ENCODE measurements around the gene SGO2.

Gene SGO2

DNA sequence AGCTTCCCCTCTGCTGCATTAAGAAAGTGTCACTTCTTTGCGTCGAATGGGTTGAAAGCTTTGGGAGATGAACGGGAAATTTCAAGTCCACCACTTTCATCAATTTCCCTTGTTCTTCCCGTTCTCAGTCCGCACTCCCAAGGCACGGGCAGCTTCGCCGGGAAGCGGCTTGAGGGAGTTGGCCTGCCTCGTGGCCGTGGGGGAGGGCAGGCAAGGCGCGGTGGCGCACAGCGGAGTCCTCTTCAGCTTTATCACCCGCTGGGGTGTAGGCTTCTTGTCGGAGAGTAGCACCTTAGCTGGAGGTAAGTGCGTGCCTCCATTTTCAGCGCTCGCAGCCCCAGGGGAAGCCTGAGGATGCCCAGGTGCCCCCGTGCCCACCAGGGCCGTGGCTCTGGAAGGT is 36.0 kb upstream of the SGO2 start:
- no peak overlapping the region for H3K27ac ChIP-seq (ENCODE audit: low read depth, low read length)
- H3K36me3 ChIP-seq (ENCODE audit: insufficient read depth, low read length) = peaks cover 11% of the 10 kb centered on the region; the same call in 1 of the 2 replicates
- H3K4me1 ChIP-seq (ENCODE audit: control insufficient read depth, insufficient read depth, low read length, unreplicated experiment) = no peaks in the 10 kb centered on the region
- H3K4me3 ChIP-seq (ENCODE audit: low read depth, low read length) = no peak overlapping the region
- no peaks in the 10 kb centered on the region for H3K79me2 ChIP-seq (ENCODE audit: control insufficient read depth, insufficient read depth, low read length, unreplicated experiment)
- H2AFZ ChIP-seq (ENCODE audit: low read length, unreplicated experiment) = no peak overlapping the region
- no peaks in the 10 kb centered on the region for H3K27me3 ChIP-seq (ENCODE audit: insufficient read depth, low read length)

GRCh38 chr2:200492656-200493055 is 33.4 kb upstream of the SGO2 start:
- H3K27ac ChIP-seq (ENCODE audit: low read depth, low read length) = no peak overlapping the region
- H3K4me1 ChIP-seq (ENCODE audit: control insufficient read depth, insufficient read depth, low read length, unreplicated experiment) = no peaks in the 10 kb centered on the region
- no peak overlapping the region for H2AFZ ChIP-seq (ENCODE audit: low read length, unreplicated experiment)
- no peak overlapping the region for H3K4me3 ChIP-seq (ENCODE audit: low read depth, low read length)
- H3K79me2 ChIP-seq (ENCODE audit: control insufficient read depth, insufficient read depth, low read length, unreplicated experiment) = no peaks in the 10 kb centered on the region
- no peaks in the 10 kb centered on the region for H3K27me3 ChIP-seq (ENCODE audit: insufficient read depth, low read length)
- peaks cover 17% of the 10 kb centered on the region for H3K36me3 ChIP-seq (ENCODE audit: insufficient read depth, low read length)

DNA sequence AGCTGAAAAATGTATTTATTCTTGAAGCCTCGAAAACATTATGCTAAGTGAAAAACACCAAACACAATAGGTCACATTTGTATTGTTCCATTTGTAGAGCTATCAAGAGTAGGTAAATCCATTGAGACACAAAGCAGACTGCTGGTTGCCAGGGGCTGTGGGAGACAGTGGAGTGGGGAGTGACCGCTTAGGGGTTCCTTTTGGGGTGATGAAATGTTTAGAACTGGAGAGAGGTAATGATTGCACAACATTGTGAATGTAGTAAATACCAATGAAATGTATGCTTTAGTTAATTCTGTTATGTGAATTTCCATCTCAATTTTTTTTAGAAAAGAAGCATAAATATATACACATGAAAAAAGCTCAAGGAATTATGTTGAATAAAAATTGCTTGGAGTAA is 32.0 kb upstream of the SGO2 start:
- Histone ChIP-seq H2AFZ (ENCODE audit: low read length, unreplicated experiment) (no peak overlapping the region), H3K79me2 (ENCODE audit: control insufficient read depth, insufficient read depth, low read length, unreplicated experiment) (no peaks in the 10 kb centered on the region), H3K4me3 (ENCODE audit: low read depth, low read length) (no peak overlapping the region), H3K36me3 (ENCODE audit: insufficient read depth, low read length) (peaks cover 20% of the 10 kb centered on the region), H3K27ac (ENCODE audit: low read depth, low read length) (no peak overlapping the region), H3K4me1 (ENCODE audit: control insufficient read depth, insufficient read depth, low read length, unreplicated experiment) (no peaks in the 10 kb centered on the region), H3K27me3 (ENCODE audit: insufficient read depth, low read length) (no peaks in the 10 kb centered on the region)

GRCh38 chr2:200496696-200497095 is 29.3 kb upstream of the SGO2 start:
- Histone ChIP-seq H2AFZ (ENCODE audit: low read length, unreplicated experiment) (no peak overlapping the region), H3K27ac (ENCODE audit: low read depth, low read length) (no peak overlapping the region), H3K4me3 (ENCODE audit: low read depth, low read length) (no peak overlapping the region), H3K27me3 (ENCODE audit: insufficient read depth, low read length) (no peaks in the 10 kb centered on the region), H3K79me2 (ENCODE audit: control insufficient read depth, insufficient read depth, low read length, unreplicated experiment) (no peaks in the 10 kb centered on the region), H3K4me1 (ENCODE audit: control insufficient read depth, insufficient read depth, low read length, unreplicated experiment) (no peaks in the 10 kb centered on the region), H3K36me3 (ENCODE audit: insufficient read depth, low read length) (peaks cover 14% of the 10 kb centered on the region)

DNA sequence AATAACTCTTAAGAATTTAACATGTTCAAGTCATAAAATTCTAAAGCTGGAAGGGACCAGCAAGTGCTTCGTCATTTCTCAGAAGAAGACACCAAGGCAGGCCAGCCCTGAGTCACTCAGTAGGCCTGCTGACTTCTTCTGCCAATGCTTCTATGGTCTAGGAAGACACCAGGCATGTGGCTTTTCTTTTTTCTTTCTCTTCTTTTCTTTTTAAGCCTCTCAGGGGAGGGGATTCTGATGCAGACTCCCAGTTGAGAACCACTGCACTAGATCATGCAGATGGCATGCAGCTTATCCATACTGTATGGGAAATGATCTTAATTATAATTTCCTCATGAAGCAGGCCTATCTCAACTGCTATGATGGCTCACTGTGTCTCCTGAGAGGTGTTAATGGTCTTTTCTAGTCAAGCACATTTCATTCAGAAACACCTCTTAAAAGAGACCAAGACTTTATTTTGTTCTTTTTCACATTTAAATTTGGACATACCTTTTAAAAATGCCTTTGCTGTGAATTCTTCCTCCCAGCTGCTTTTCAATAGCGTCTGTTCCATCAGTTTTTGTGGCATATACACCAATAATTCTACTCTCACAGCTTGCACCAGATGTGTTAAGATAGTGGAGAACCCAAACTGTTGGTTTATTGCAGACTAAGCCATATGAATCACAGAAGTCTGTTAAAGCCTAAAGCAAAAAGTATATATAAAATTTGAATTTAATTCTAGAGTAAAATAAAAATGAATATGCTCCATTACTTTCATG is 27.4 kb upstream of the SGO2 start:
- Histone ChIP-seq H3K27ac (ENCODE audit: low read depth, low read length) (no peak overlapping the region), H3K79me2 (ENCODE audit: control insufficient read depth, insufficient read depth, low read length, unreplicated experiment) (no peaks in the 10 kb centered on the region), H2AFZ (ENCODE audit: low read length, unreplicated experiment) (no peak overlapping the region), H3K27me3 (ENCODE audit: insufficient read depth, low read length) (no peaks in the 10 kb centered on the region), H3K4me1 (ENCODE audit: control insufficient read depth, insufficient read depth, low read length, unreplicated experiment) (no peaks in the 10 kb centered on the region), H3K36me3 (ENCODE audit: insufficient read depth, low read length) (peaks cover 19% of the 10 kb centered on the region), H3K4me3 (ENCODE audit: low read depth, low read length) (no peak overlapping the region)

- Histone ChIP-seq H3K79me2 (ENCODE audit: control insufficient read depth, insufficient read depth, low read length, unreplicated experiment) (no peaks in the 10 kb centered on the region), H3K4me3 (ENCODE audit: low read depth, low read length) (no peak overlapping the region), H3K36me3 (ENCODE audit: insufficient read depth, low read length) (peaks cover 21% of the 10 kb centered on the region), H2AFZ (ENCODE audit: low read length, unreplicated experiment) (no peak overlapping the region), H3K4me1 (ENCODE audit: control insufficient read depth, insufficient read depth, low read length, unreplicated experiment) (no peaks in the 10 kb centered on the region), H3K27ac (ENCODE audit: low read depth, low read length) (no peak overlapping the region), H3K27me3 (ENCODE audit: insufficient read depth, low read length) (no peaks in the 10 kb centered on the region)
These were observed 23.8 kb upstream of the SGO2 start for GRCh38 chr2:200502196-200502595.

- Histone ChIP-seq H3K4me3 (ENCODE audit: low read depth, low read length) (no peak overlapping the region), H3K27me3 (ENCODE audit: insufficient read depth, low read length) (no peaks in the 10 kb centered on the region), H2AFZ (ENCODE audit: low read length, unreplicated experiment) (no peak overlapping the region), H3K36me3 (ENCODE audit: insufficient read depth, low read length) (peaks cover 17% of the 10 kb centered on the region), H3K4me1 (ENCODE audit: control insufficient read depth, insufficient read depth, low read length, unreplicated experiment) (no peaks in the 10 kb centered on the region), H3K27ac (ENCODE audit: low read depth, low read length) (no peak overlapping the region), H3K79me2 (ENCODE audit: control insufficient read depth, insufficient read depth, low read length, unreplicated experiment) (peaks cover 5% of the 10 kb centered on the region)
These were observed 19.3 kb upstream of the SGO2 start for GRCh38 chr2:200506679-200507078.

DNA sequence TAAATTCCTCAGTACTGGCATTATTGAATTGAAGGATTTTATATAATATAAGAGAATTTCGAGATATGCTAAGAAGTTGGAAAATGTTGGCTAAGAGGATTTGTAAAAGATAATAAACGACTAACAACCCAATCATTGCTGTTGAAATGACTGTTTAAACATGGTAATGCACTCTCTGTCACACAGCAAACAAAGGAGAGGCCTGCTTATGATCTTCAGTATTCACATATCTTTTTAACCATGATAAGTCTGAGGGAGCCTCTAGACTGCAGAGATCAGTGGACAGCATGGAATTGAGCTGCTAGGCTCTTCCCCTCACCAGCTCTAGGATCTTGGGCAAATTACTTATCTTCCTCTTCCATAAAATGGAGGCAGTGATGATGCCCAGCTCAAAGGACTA is 18.8 kb upstream of the SGO2 start:
- H3K27me3 ChIP-seq (ENCODE audit: insufficient read depth, low read length) = no peaks in the 10 kb centered on the region
- H3K4me3 ChIP-seq (ENCODE audit: low read depth, low read length) = no peak overlapping the region
- H2AFZ ChIP-seq (ENCODE audit: low read length, unreplicated experiment) = no peak overlapping the region
- no peak overlapping the region for H3K27ac ChIP-seq (ENCODE audit: low read depth, low read length)
- H3K36me3 ChIP-seq (ENCODE audit: insufficient read depth, low read length) = peaks cover 17% of the 10 kb centered on the region
- peaks cover 5% of the 10 kb centered on the region for H3K79me2 ChIP-seq (ENCODE audit: control insufficient read depth, insufficient read depth, low read length, unreplicated experiment)
- no peaks in the 10 kb centered on the region for H3K4me1 ChIP-seq (ENCODE audit: control insufficient read depth, insufficient read depth, low read length, unreplicated experiment)

- H3K79me2 ChIP-seq (ENCODE audit: control insufficient read depth, insufficient read depth, low read length, unreplicated experiment) = peaks cover 5% of the 10 kb centered on the region
- H3K36me3 ChIP-seq (ENCODE audit: insufficient read depth, low read length) = peaks cover 4% of the 10 kb centered on the region; the same call in 1 of the 2 replicates
- peak overlapping the region; percentile 57 for H2AFZ ChIP-seq (ENCODE audit: low read length, unreplicated experiment)
- no peaks in the 10 kb centered on the region for H3K4me1 ChIP-seq (ENCODE audit: control insufficient read depth, insufficient read depth, low read length, unreplicated experiment)
- H3K27me3 ChIP-seq (ENCODE audit: insufficient read depth, low read length) = peaks cover under 1% of the 10 kb centered on the region; the same call in 1 of the 2 replicates
- peak overlapping the region; percentile 90 for H3K4me3 ChIP-seq (ENCODE audit: low read depth, low read length)
- H3K27ac ChIP-seq (ENCODE audit: low read depth, low read length) = no peak overlapping the region
These were observed 16.8 kb upstream of the SGO2 start for GRCh38 chr2:200509235-200509611.

DNA sequence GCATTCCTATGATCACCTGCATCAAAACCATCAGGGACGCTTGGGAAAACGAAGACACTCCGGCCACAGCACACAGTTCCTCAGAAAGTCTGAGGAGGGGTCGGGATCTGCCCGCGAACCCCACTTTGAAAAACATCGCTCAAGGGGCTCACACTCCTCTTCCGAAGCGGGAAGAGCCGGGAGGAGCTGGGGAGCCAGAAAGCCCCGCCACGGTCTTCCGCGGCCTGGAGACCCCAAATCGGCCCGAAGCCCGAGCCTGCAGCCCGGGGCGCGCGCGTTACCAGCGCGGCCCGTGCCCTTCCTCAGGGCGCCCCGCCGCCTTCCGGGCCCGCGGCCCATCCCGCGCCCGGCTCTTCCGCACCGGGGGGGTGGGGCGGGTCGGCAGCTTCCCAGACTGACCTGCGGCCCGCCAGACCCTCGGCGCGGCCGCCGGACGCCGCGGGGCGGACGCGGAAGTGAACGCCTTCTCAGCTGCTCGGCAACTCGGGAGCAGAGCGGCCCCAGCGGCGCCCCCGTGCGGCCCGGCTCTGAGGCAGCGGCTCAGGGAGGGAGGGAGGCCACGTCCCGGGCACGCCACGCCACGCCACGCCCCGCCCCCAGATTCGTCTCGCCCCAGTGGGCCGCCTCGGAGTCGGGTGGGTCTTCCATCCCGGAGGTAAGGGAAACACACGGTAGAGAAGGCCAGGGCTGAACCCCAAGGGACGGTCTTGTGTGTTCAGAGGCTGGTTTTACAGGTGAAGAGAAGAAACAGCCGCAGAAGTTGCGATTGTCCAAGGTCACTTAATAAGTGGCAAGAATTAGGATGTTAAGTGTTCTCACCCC is 16.2 kb upstream of the SGO2 start, which contains the start of gene KCTD18:
KCTD18 (minus strand) TSS at position 457 of the 822 bp plus-strand sequence. CDS start 3,052 bp downstream, outside the sequence.
- Histone ChIP-seq H3K4me3 (ENCODE audit: low read depth, low read length) (peak within 1 kb of the TSS; percentile 90), H3K4me1 (ENCODE audit: control insufficient read depth, insufficient read depth, low read length, unreplicated experiment) (no peaks in the 10 kb centered on the region), H3K36me3 (ENCODE audit: insufficient read depth, low read length) (peaks cover 4% of the 10 kb centered on the region; the same call in 1 of the 2 replicates), H3K27me3 (ENCODE audit: insufficient read depth, low read length) (peaks cover 4% of the 10 kb centered on the region; the same call in 1 of the 2 replicates), H2AFZ (ENCODE audit: low read length, unreplicated experiment) (peak within 1 kb of the TSS; percentile 57), H3K79me2 (ENCODE audit: control insufficient read depth, insufficient read depth, low read length, unreplicated experiment) (peaks cover 5% of the 10 kb centered on the region), H3K27ac (ENCODE audit: low read depth, low read length) (no peak within 1 kb of the TSS)
